ENCODE results near the gene KCNH1.
"Not testable (repeated sequence)": the region's sequence is repeated elsewhere in the genome, so short reads cannot be mapped to it uniquely, and the experiment has no call there.

Gene KCNH1

GRCh38 chr1:210662291-210663050, 471.5 kb downstream of the KCNH1 start:
- no peak overlapping the region for H3K27ac ChIP-seq
- no peak overlapping the region for H2AFZ ChIP-seq (ENCODE audit: low read depth)
- H3K9ac ChIP-seq = no peak overlapping the region
- H3K4me2 ChIP-seq = no peak overlapping the region
- H4K20me1 ChIP-seq (ENCODE audit: insufficient read depth) = no peaks in the 10 kb centered on the region
- H3K27me3 ChIP-seq (ENCODE audit: insufficient read depth, low read depth) = no peaks in the 10 kb centered on the region
- no peak overlapping the region for H3K4me3 ChIP-seq (IDR thresholded peaks at IDR 0.05; ENCODE audit: insufficient read depth, low read depth, low read length)
- no peaks in the 10 kb centered on the region for H3K36me3 ChIP-seq (ENCODE audit: insufficient read depth)
- no peak for TF ChIP-seq CTCF (conservative IDR thresholded peaks at IDR 0.05; ENCODE audit: low read depth, low read length)
- H3K79me2 ChIP-seq (ENCODE audit: insufficient read depth, low read depth) = no peaks in the 10 kb centered on the region
- peaks cover 4% of the 10 kb centered on the region for H3K4me1 ChIP-seq (ENCODE audit: low read depth, poor library complexity, severe bottlenecking)

- not testable (repeated sequence) for H3K27me3 ChIP-seq (ENCODE audit: insufficient read depth, low read depth); H3K79me2 ChIP-seq (ENCODE audit: insufficient read depth, low read depth); H3K4me1 ChIP-seq (ENCODE audit: low read depth, poor library complexity, severe bottlenecking); H3K27ac ChIP-seq; H3K36me3 ChIP-seq (ENCODE audit: insufficient read depth); H3K9ac ChIP-seq; H3K4me3 ChIP-seq (IDR thresholded peaks at IDR 0.05; ENCODE audit: insufficient read depth, low read depth, low read length); H2AFZ ChIP-seq (ENCODE audit: low read depth); H3K4me2 ChIP-seq; H4K20me1 ChIP-seq (ENCODE audit: insufficient read depth)
Measured at GRCh38 chr1:210661520-210661919, 472.4 kb downstream of the KCNH1 start.

- Histone ChIP-seq H3K79me2 (ENCODE audit: insufficient read depth, low read depth) (no peaks in the 10 kb centered on the region), H3K4me3 (IDR thresholded peaks at IDR 0.05; ENCODE audit: insufficient read depth, low read depth, low read length) (no peak overlapping the region), H4K20me1 (ENCODE audit: insufficient read depth) (no peaks in the 10 kb centered on the region), H3K4me1 (ENCODE audit: low read depth, poor library complexity, severe bottlenecking) (no peaks in the 10 kb centered on the region), H3K4me2 (no peak overlapping the region), H3K27me3 (ENCODE audit: insufficient read depth, low read depth) (no peaks in the 10 kb centered on the region), H3K27ac (no peak overlapping the region), H3K36me3 (ENCODE audit: insufficient read depth) (no peaks in the 10 kb centered on the region), H3K9ac (no peak overlapping the region), H2AFZ (ENCODE audit: low read depth) (no peak overlapping the region)
- TF ChIP-seq CTCF (conservative IDR thresholded peaks at IDR 0.05; ENCODE audit: low read depth, low read length) = no peak
Measured at GRCh38 chr1:210657806-210658205, 476.1 kb downstream of the KCNH1 start.

GRCh38 chr1:210655511-210655910, 478.4 kb downstream of the KCNH1 start:
- no peaks in the 10 kb centered on the region for H3K27me3 ChIP-seq (ENCODE audit: insufficient read depth, low read depth)
- H2AFZ ChIP-seq (ENCODE audit: low read depth) = no peak overlapping the region
- no peaks in the 10 kb centered on the region for H3K4me1 ChIP-seq (ENCODE audit: low read depth, poor library complexity, severe bottlenecking)
- no peaks in the 10 kb centered on the region for H3K79me2 ChIP-seq (ENCODE audit: insufficient read depth, low read depth)
- H3K36me3 ChIP-seq (ENCODE audit: insufficient read depth) = no peaks in the 10 kb centered on the region
- no peak overlapping the region for H3K9ac ChIP-seq
- H4K20me1 ChIP-seq (ENCODE audit: insufficient read depth) = no peaks in the 10 kb centered on the region
- no peak overlapping the region for H3K27ac ChIP-seq
- no peak for TF ChIP-seq CTCF (conservative IDR thresholded peaks at IDR 0.05; ENCODE audit: low read depth, low read length)
- no peak overlapping the region for H3K4me3 ChIP-seq (IDR thresholded peaks at IDR 0.05; ENCODE audit: insufficient read depth, low read depth, low read length)
- H3K4me2 ChIP-seq = no peak overlapping the region

- Histone ChIP-seq H3K9ac (no peak overlapping the region), H3K4me3 (IDR thresholded peaks at IDR 0.05; ENCODE audit: insufficient read depth, low read depth, low read length) (no peak overlapping the region), H3K27ac (no peak overlapping the region), H4K20me1 (ENCODE audit: insufficient read depth) (no peaks in the 10 kb centered on the region), H2AFZ (ENCODE audit: low read depth) (no peak overlapping the region), H3K27me3 (ENCODE audit: insufficient read depth, low read depth) (no peaks in the 10 kb centered on the region), H3K4me2 (no peak overlapping the region), H3K4me1 (ENCODE audit: low read depth, poor library complexity, severe bottlenecking) (no peaks in the 10 kb centered on the region), H3K79me2 (ENCODE audit: insufficient read depth, low read depth) (no peaks in the 10 kb centered on the region), H3K36me3 (ENCODE audit: insufficient read depth) (no peaks in the 10 kb centered on the region)
- no peak for TF ChIP-seq CTCF (conservative IDR thresholded peaks at IDR 0.05; ENCODE audit: low read depth, low read length)
Measured at GRCh38 chr1:210654176-210654981, 479.6 kb downstream of the KCNH1 start.
